Endothelial cell of hepatic sinusoid (primary cell): ENCODE data around the gene GLE1.

ENCODE experiments used
- in situ Hi-C: cut with HindIII; loops from 2 replicates; pipeline ENCODE4 v1.10.0; 2017; ENCODE audit warnings: low sequenced_read_pairs

The GLE1 gene

GRCh38 chr9:128504485-128505413 lies at the start of gene GLE1:
TSS of gene GLE1 (plus strand) at chr9:128504719. CDS start at chr9:128504806, 87 bp downstream.
- in situ Hi-C loops, result no loop called here

- in situ Hi-C loops, result loop anchor here (5.0 kb wide), 1 partner anchor 97 kb away; the partner anchor contains the start of gene SPTAN1
Observed at GRCh38 chr9:128454991-128455390, 49.5 kb upstream of the GLE1 start.

- in situ Hi-C loops, result loop anchor here (5.0 kb wide), 1 partner anchor 96 kb away; the partner anchor contains the start of gene SPTAN1
Observed at GRCh38 chr9:128455849-128456612, 48.5 kb upstream of the GLE1 start, which contains the start of gene ODF2. TSS of gene ODF2 (plus strand) at chr9:128456006. CDS start at chr9:128456092, 86 bp downstream.

GRCh38 chr9:128456613-128457061 lies 47.9 kb upstream of the GLE1 start:
- in situ Hi-C loops, result loop anchor here (5.0 kb wide), 1 partner anchor 96 kb away; the partner anchor contains the start of gene SPTAN1

- in situ Hi-C loops, result loop anchor here (5.0 kb wide), 1 partner anchor 95 kb away; the partner anchor contains the start of gene SPTAN1
Observed at GRCh38 chr9:128457207-128457606, 47.3 kb upstream of the GLE1 start.

- in situ Hi-C loops, result loop anchor here (5.0 kb wide), 1 partner anchor 93 kb away; the partner anchor contains the start of gene SPTAN1
Observed at GRCh38 chr9:128459011-128459410, 45.5 kb upstream of the GLE1 start.

GRCh38 chr9:128469070-128469469 lies 35.4 kb upstream of the GLE1 start:
- in situ Hi-C loops, result no loop called here

- in situ Hi-C loops, result no loop called here
Observed at GRCh38 chr9:128470560-128470959, 34.0 kb upstream of the GLE1 start.

GRCh38 chr9:128473104-128473503 lies 31.4 kb upstream of the GLE1 start:
- in situ Hi-C loops, result no loop called here

GRCh38 chr9:128475867-128476266 lies 28.7 kb upstream of the GLE1 start:
- in situ Hi-C loops, result no loop called here

GRCh38 chr9:128479262-128479661 lies 25.3 kb upstream of the GLE1 start:
- in situ Hi-C loops, result no loop called here

- in situ Hi-C loops, result no loop called here
Observed at GRCh38 chr9:128481561-128481960, 23.0 kb upstream of the GLE1 start.

GRCh38 chr9:128482186-128482585 lies 22.3 kb upstream of the GLE1 start:
- in situ Hi-C loops, result no loop called here

- in situ Hi-C loops, result no loop called here
Observed at GRCh38 chr9:128484686-128485413, 19.7 kb upstream of the GLE1 start.

GRCh38 chr9:128485414-128485855 lies 19.1 kb upstream of the GLE1 start:
- in situ Hi-C loops, result no loop called here

- in situ Hi-C loops, result no loop called here
Observed at GRCh38 chr9:128486201-128486600, 18.3 kb upstream of the GLE1 start.

- in situ Hi-C loops, result no loop called here
Observed at GRCh38 chr9:128493424-128493823, 11.1 kb upstream of the GLE1 start.

GRCh38 chr9:128494108-128494745 lies 10.3 kb upstream of the GLE1 start:
- in situ Hi-C loops, result no loop called here

- in situ Hi-C loops, result no loop called here
Observed at GRCh38 chr9:128494746-128495129, 9.8 kb upstream of the GLE1 start.

- in situ Hi-C loops, result no loop called here
Observed at GRCh38 chr9:128495296-128495695, 9.2 kb upstream of the GLE1 start.
